Measurements from ENCODE around the gene ZFYVE21. TPM values are rescaled to one million over a fixed set of nuclear protein-coding genes. Genes with fewer than 3 reads are reported as not detected.

ZFYVE21 gene
- total RNA-seq, 1 experiment from 2014 or later, result 47.2 TPM

DNA sequence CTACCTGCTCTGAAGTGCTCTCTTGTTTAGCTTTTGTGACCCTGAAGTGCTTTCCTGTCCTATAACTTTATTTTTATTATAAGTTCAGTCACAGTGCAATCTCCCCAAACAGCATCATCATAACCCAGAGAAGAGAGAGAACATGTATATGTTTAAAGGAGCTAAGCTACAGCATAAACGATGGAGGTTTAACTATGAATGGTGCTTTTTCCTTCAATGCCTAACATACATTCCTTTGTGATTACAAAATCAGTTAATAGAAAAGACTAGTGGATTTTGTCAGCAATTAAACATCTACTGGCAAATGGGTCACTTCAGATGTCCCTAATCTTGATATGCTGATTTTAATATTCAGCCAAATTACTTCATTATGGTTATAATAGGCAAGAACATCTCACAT lies 46.4 kb downstream of the ZFYVE21 start:
- intact Hi-C loops (cut with micrococcal nuclease), result no loop called here
- Histone ChIP-seq H3K27me3 (ENCODE audit: low read length) (no peaks in the 10 kb centered on the region), H3K4me3 (ENCODE audit: low read length) (no peak overlapping the region), H3K4me1 (ENCODE audit: insufficient read depth, low read length) (peaks cover 4% of the 10 kb centered on the region; the same call in 1 of the 2 replicates), H3K9me2 (replicated peaks; ENCODE audit: low read length) (no peaks in the 10 kb centered on the region), H3K9ac (ENCODE audit: low read length) (no peak overlapping the region), H3K36me3 (ENCODE audit: low read depth, low read length) (peaks cover 7% of the 10 kb centered on the region; the same call in 1 of the 2 replicates), H3K27ac (ENCODE audit: low read length) (no peak overlapping the region), H3K79me2 (ENCODE audit: low read length) (no peaks in the 10 kb centered on the region), H4K20me1 (ENCODE audit: low read length) (no peaks in the 10 kb centered on the region), H2AFZ (ENCODE audit: low read length) (no peak overlapping the region), H3K4me2 (ENCODE audit: low read length) (no peak overlapping the region), H3K9me3 (ENCODE audit: low read length) (no peaks in the 10 kb centered on the region), H3F3A (ENCODE audit: low read length, unreplicated experiment) (no peaks in the 10 kb centered on the region)
- TF ChIP-seq CTCF (conservative IDR thresholded peaks at IDR 0.05; ENCODE audit: low read depth, low read length) (no peak), EZH2phosphoT487 (IDR thresholded peaks at IDR 0.05; ENCODE audit: borderline replicate concordance, low read length) (no peak), EZH2 (IDR thresholded peaks at IDR 0.05; ENCODE audit: low read length, unreplicated experiment) (no peak)
- ChIA-PET CTCF (no interaction called here), POLR2A (ENCODE audit: unreplicated experiment) (no interaction called here)
- BruUV-seq (replicated peaks), result no TSS peak
- DNase-seq (no peak), ATAC-seq (peak; percentile 49)

- H3F3A ChIP-seq (ENCODE audit: low read length, unreplicated experiment), result no peaks in the 10 kb centered on the region
- no peaks in the 10 kb centered on the region for H3K27me3 ChIP-seq (ENCODE audit: low read length)
- intact Hi-C loops (cut with micrococcal nuclease), result no loop called here
- ATAC-seq, result no peak
- H3K79me2 ChIP-seq (ENCODE audit: low read length), result no peaks in the 10 kb centered on the region
- ChIA-PET CTCF (no interaction called here), POLR2A (ENCODE audit: unreplicated experiment) (no interaction called here)
- no peak for TF ChIP-seq EZH2 (IDR thresholded peaks at IDR 0.05; ENCODE audit: low read length, unreplicated experiment)
- no peak for TF ChIP-seq EZH2phosphoT487 (IDR thresholded peaks at IDR 0.05; ENCODE audit: borderline replicate concordance, low read length)
- no peak for TF ChIP-seq CTCF (conservative IDR thresholded peaks at IDR 0.05; ENCODE audit: low read depth, low read length)
- H4K20me1 ChIP-seq (ENCODE audit: low read length), result no peaks in the 10 kb centered on the region
- H3K4me3 ChIP-seq (ENCODE audit: low read length), result no peak overlapping the region
- peaks cover 7% of the 10 kb centered on the region; the same call in 1 of the 2 replicates for H3K36me3 ChIP-seq (ENCODE audit: low read depth, low read length)
- no peak overlapping the region for H2AFZ ChIP-seq (ENCODE audit: low read length)
- H3K9ac ChIP-seq (ENCODE audit: low read length), result no peak overlapping the region
- BruUV-seq (replicated peaks), result no TSS peak
- no peak overlapping the region for H3K27ac ChIP-seq (ENCODE audit: low read length)
- no peaks in the 10 kb centered on the region for H3K9me3 ChIP-seq (ENCODE audit: low read length)
- DNase-seq, result no peak
- H3K9me2 ChIP-seq (replicated peaks; ENCODE audit: low read length), result no peaks in the 10 kb centered on the region
- H3K4me1 ChIP-seq (ENCODE audit: insufficient read depth, low read length), result peaks cover 4% of the 10 kb centered on the region; the same call in 1 of the 2 replicates
- H3K4me2 ChIP-seq (ENCODE audit: low read length), result no peak overlapping the region
Measured at GRCh38 chr14:103762541-103762940, 46.9 kb downstream of the ZFYVE21 start.

DNA sequence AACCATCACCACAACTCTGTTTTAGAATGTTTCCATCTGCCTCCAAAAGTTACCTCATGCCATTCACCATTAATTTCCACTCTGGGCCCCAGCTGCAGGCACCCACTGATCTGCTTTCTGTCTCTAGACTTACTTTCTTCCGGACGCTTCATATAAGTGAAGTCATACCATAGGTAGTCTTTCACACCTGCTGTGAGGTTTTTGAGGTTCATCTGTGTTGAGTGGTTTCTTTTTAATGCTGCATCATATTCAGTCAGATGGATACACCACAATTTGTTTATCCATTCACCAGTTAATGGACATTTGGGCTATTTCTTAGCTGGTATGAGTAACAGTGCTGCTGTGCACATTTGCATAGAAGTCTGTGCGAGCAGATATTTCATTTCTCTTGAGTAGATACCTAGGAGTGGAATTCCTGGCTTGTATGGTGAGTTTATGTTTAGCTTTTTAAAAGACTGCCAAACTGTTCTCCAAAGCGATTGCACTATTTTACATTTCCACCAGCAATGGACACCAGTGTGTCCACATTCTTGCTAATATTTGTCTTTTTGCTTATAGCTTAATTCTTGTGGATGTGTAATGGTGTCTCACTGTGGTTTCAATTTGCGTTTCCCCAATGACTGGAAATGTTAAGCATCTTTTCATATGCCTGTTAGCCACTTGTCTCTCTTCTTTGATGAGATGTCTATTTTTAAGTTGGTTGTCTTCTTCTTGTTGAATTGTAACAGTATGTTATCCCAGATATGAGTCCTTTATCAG lies 48.3 kb downstream of the ZFYVE21 start:
- CTCF ChIA-PET, result no interaction called here
- ATAC-seq, result no peak

More for the DNA sequence above, 48.3 kb downstream of the ZFYVE21 start:
- Histone ChIP-seq H4K20me1 (ENCODE audit: low read length) (no peaks in the 10 kb centered on the region), H3K36me3 (ENCODE audit: low read depth, low read length) (peaks cover 7% of the 10 kb centered on the region; the same call in 1 of the 2 replicates), H3K4me2 (ENCODE audit: low read length) (no peak overlapping the region), H3F3A (ENCODE audit: low read length, unreplicated experiment) (no peaks in the 10 kb centered on the region), H3K27ac (ENCODE audit: low read length) (no peak overlapping the region), H3K9me3 (ENCODE audit: low read length) (no peaks in the 10 kb centered on the region), H3K9me2 (replicated peaks; ENCODE audit: low read length) (no peaks in the 10 kb centered on the region), H3K4me1 (ENCODE audit: insufficient read depth, low read length) (peaks cover 4% of the 10 kb centered on the region; the same call in 1 of the 2 replicates), H3K9ac (ENCODE audit: low read length) (no peak overlapping the region), H3K79me2 (ENCODE audit: low read length) (no peaks in the 10 kb centered on the region), H3K27me3 (ENCODE audit: low read length) (no peaks in the 10 kb centered on the region), H2AFZ (ENCODE audit: low read length) (no peak overlapping the region), H3K4me3 (ENCODE audit: low read length) (no peak overlapping the region)
- DNase-seq, result no peak
- TF ChIP-seq CTCF (conservative IDR thresholded peaks at IDR 0.05; ENCODE audit: low read depth, low read length), result no peak
- no peak for TF ChIP-seq EZH2phosphoT487 (IDR thresholded peaks at IDR 0.05; ENCODE audit: borderline replicate concordance, low read length)
- TF ChIP-seq EZH2 (IDR thresholded peaks at IDR 0.05; ENCODE audit: low read length, unreplicated experiment), result no peak
- POLR2A ChIA-PET (ENCODE audit: unreplicated experiment), result interaction anchor here (0.6 kb wide), 1 partner anchor 42 kb away, joined by 17 read pairs; no protein-coding TSS in a partner anchor
- intact Hi-C loops (cut with micrococcal nuclease), result no loop called here
- BruUV-seq (replicated peaks), result no TSS peak

Data from PC-3 (cell line).